Inflammatory macrophage treated with lipopolysaccharide for 1 hour (primary cell): ENCODE results near the gene GCK.
"Not testable (repeated sequence)": the region's sequence is repeated elsewhere in the genome, so short reads cannot be mapped to it uniquely, and the experiment has no call there.

ENCODE experiments used
- DNase-seq, 2 donors: peaks; one replicate each; pipeline ENCODE4 v3.0.0-alpha.2; 2020 to 2022

Gene GCK

DNA sequence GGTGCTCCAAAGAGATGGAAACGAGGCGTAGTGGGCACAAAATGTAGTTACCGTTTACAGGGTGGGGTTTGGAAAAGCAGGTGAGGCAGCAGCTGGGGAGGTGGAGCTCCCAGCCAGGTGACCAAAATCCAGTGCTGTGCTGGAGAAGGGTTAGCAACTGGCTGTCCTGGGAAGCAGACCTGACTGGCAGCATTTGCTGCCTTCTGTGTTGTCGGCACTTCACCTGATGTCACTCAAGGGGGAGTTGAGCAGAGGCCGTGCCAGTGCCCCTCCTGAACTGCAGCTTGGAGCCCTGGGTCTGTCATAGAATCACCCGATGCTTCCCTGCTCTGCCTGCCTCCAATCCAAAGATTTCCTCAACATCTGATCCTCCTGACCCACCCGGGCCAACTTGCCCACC lies 12.8 kb downstream of the GCK start:
- no peak for DNase-seq

DNA sequence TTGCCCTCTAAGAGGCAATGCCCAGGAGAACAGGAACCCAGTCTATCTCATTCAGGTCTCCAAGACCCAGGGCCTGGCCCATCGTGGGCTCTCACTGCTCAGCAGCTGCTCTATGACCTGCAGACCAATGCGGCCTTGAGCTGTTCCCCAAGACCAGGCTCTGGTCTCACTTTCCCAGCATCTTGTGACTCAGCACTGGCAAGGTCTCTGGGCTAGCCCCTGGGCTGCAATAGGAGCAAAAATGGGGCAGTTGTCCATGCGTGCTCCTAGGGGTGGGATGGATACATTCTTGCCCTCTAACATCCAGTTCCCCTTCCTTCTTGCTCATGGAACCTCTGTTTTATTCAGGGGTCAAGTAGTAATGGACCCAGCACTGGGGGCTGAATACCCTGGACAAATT lies 13.5 kb downstream of the GCK start:
- no peak for DNase-seq

DNA sequence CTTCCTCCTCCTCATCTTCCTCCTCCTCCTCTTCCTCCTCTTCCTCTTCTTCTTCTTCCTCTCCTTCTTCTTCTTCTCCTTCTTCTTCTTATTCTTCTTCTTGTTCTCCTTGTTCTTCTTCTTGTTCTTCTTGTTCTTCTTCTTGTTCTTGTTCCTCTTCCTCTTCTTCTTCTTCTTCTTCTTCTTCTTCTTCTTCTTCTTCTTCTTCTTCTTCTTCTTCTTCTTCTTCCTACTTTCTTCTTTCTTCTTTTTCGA lies 14.6 kb downstream of the GCK start:
- not testable (repeated sequence) for DNase-seq

DNA sequence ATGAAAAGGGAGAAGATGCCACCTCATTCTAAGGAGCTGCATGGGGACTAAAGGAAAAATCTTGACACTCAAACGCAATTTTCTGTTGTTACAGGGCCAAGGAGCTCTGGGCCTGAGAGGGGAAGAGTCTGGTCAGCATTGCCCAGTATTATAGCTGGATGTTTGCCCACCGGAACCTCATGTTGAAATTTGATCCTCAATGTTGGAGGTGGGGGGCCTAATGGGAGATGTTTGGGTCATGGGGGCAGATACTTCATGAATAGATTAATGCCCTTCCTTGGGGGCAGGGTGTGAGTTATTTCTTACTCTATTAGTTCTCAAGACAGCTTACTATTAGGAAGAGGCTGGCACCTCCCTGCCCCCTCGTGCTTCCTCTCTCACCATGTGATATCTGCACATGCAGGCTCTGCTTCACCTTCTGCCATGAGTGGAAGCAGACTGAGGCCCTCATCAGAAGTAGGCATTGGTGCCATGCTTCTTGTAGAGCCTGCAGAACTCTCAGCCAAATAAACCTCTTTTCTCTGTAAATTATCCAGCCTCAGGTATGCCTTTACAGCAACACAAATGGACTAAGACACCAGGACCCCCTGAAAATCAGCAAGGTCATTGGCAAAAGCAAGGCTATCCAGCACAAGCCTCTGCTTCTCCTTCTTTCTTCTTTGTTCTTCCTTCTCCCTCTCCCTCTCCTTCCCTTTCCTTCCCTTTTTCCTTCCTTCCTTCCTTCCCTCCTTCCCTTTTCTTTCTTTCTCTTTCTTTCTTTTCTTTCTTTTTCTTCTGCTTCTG lies 15.1 kb downstream of the GCK start:
- no peak for DNase-seq

DNA sequence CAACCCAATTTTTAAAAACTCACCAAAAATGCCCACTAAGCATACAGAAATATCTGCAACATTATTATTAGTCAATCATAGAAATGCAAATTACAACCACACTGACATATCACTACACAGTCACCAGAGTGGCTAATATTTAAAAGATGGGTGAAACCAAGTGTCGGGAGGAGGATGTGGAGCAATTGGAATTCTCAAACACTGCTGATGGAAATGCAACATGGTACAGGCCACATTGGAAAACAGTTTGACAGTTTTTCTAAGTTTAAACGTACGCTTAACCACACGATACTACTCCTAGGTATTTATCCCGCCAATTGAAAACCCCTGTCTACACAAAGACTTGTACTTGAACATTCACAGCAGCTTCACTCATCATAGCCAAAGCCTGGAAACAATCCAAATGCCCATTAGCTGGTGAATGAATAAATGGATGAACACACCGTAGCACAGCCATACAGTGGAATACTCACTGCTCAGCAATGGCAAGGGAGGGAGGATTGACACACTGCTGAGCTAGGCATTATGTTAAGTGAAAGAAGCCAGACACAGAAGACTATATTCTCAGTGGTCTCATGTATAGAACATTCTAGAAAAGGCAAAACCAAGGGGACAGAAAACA lies 16.3 kb downstream of the GCK start:
- DNase-seq = no peak

DNA sequence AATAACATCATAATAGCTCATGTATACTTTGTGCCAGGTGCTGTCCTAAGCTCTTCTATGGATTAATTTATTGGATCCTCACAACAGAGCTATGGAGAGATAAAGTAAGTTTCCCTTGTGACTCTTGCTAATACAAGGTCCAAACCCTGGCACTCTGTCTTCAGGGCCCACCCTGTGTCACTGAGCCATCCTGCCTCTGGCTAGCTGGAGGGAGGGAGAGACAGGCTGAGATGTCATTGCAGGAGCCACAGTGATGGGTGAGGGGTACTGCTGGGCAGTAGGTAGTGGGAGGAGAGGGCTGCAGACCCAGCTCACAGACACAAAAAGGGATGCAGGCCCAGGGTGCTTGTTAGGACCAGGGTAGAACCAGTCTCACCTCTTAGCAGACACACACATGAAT lies 16.9 kb downstream of the GCK start:
- DNase-seq = no peak

DNA sequence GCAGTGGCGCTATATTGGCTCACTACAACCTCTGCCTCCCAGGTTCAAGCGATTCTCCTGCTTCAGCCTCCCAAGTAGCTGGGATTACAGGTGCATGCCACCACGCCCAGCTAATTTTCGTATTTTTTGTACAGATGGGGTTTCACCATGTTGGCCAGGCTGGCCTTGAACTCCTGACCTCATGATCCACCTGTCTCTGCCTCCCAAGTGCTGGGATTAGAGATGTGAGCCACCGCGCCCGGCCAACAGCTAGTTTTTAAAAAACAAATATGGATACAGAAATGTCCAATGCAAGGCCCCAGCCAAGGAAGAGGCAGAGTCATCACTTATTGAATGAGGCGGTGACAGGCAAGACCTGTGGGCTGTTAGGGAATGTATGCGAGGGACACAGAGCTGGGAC lies 17.3 kb downstream of the GCK start:
- not testable (repeated sequence) for DNase-seq

DNA sequence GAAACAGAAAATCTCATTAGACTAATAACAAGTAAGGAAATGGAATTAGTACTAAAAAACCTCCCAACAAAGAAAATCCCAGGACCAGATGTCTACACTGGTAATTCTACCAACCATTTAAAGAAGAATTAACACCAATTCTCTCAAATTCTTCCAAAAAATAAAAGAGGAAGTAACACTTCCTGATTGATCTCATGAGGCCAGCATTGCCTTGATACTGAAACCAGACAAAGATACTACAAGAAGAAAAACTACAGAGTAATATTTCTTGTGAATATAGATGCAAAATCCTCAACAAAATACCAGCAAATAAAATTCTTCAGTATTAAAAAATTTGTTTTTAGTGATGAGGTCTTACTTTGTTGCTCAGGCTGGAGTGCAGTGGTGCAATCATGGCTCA lies 21.3 kb downstream of the GCK start:
- DNase-seq = peak; percentile 24 to 27

DNA sequence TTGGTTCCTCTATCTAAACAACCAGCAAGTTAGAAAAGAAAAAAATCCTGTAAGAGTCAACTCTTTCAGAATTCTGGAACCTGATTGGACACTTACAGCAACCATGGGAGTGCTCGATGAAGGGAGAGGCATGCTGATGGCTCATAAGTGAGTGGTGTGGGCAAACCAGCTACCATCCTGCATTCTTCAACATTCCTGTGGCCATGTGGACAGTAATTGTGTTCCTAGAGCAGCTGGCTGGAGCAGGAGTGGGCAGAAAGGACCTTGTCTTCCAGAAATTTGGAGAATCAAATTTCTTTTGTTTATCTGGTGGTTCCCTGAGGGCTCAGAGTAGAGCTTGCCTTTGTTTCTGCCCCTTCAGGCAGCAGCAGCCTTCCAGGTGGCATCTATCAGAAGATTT lies 25.6 kb downstream of the GCK start:
- DNase-seq = no peak

DNA sequence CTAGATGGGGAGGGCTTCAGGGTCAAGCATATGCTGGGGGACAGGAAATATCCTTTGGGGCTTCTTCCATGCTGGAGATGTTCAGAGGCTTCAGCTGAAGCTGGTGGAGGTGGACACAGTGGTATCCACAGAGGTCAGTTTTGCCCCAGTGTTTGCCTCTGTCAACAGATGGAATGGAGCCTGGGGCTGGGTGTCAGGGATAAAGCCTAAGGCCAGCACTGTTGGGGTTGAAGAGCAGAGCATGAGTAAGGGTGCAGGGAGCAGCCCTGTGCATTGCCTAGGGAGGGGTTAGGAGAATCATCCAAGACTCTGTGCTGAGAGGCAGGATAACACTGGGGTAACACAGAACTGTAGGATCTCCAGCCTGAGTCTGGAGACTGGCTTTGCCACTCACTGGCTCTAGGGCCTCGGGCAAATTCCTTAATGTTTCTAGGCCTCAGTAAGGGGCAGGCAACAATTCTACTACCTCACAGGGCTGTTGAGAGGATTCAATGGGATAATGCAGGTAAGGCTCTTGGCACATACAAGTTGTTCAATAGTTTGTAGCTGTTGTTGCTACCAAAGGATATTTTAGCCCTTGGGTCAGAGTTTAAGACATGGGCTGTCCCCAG lies 26.3 kb downstream of the GCK start:
- no peak for DNase-seq

DNA sequence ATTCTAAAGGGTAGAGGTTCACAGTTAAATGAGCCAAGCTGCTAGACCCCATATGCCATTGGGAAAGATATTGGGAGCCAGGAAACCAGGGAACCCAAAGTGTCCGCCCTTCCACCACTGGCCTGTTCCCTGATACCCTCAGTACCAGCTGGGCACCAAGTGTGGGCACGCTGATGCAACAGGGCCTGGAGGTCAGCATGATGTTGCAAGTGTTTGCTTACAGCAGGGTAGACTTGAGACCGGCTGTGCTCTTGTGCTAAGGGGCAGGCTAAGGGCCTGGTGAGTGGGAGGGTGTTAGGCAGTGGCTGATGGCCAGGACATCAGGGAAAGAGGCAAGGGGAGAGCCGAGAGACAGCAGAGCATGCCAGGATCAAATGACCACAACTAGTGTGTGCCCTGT lies 27.1 kb downstream of the GCK start:
- no peak for DNase-seq

DNA sequence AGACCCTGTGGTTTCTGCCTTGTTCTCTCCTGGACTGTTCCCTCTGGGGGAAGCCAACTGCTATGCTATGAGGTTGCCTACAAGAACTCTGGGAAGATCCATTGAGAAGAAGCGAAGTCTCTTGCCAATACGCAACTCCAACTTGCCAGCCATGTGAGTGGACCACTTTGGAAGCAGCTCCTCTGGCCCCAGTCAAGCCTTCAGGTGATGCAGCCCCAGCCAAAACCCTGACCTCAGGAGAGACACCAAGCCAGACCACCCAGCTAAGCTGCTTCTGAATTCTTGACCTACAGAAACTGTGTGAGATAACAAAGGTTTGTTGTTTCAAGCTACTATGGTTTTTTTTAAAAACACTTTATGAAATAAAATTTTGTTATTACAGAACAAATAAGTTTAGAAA lies 27.9 kb downstream of the GCK start:
- no peak for DNase-seq

DNA sequence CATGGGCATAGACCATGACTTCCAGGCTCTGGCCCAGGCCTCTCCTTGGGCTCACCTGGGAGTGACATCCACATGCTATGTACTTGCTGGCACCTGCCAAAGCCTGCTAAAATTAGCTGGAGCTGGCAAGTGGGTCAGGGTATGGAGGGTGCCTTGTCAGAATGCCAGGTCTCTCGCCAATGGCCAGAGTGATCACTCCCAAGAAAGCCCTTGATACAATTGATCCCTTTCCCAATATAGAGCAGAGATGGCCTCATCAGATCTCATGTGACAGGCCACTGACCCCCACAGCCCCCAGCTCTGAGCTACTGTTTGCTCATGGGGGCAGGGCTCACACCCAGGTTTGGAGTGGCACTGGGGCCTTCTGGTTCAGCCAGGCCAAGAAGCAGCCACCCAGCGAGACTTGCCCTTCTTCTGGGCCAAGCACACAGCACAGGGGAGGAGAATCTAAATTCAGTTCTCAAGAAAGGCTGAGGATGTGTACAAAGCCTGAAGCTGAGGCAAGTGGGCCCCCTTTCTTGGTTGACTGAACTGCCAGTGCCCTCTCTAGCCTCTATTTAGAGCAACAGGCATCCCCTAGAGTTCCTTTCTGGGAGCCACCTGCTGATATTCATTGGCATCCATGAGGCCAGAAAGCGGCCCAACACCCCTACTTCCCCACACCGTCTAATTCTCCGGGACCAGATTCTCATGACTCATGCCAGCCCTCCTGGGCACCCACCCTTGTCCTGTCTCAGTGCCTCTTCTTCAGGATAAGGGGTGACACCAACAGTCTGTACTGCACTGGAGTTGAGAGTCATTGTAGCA lies 29.2 kb downstream of the GCK start:
- DNase-seq = no peak

DNA sequence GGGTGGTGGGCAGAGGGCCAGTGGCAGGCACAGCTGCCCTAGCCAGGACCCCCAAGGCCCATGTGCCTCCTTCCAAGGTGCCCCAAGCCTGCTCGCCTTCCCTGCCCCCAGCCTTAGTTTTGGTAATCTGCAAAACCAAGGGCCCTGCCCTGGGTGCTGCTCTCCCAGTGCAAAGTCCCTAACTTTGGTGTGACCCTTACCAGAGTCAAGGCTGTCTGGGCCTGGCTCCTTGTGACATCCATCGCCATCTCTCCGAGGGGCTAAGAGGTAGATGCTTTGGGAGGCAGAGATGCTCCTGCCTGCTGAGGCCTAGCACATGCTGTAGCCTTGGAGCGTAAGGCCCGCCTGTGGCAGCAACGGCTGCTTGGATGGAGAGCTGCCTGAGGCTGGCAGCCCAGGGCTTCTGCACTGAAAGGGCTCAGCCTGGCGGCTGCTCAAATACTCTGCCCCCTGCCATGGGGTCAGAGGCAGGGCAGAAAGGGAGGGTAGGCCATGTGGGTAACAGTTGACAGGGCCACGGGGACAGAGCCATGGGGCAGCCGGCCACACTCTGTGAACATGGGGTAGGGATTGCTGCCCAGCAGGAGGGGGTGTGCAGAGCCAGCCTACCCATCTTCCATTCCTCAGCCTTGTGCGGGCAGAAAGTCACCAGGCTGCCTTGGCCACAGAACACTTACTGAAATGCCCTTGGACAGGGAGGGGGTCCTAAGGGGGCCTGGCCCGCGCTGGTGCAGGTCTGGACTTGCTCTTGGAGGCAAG lies 30.2 kb downstream of the GCK start:
- no peak for DNase-seq

DNA sequence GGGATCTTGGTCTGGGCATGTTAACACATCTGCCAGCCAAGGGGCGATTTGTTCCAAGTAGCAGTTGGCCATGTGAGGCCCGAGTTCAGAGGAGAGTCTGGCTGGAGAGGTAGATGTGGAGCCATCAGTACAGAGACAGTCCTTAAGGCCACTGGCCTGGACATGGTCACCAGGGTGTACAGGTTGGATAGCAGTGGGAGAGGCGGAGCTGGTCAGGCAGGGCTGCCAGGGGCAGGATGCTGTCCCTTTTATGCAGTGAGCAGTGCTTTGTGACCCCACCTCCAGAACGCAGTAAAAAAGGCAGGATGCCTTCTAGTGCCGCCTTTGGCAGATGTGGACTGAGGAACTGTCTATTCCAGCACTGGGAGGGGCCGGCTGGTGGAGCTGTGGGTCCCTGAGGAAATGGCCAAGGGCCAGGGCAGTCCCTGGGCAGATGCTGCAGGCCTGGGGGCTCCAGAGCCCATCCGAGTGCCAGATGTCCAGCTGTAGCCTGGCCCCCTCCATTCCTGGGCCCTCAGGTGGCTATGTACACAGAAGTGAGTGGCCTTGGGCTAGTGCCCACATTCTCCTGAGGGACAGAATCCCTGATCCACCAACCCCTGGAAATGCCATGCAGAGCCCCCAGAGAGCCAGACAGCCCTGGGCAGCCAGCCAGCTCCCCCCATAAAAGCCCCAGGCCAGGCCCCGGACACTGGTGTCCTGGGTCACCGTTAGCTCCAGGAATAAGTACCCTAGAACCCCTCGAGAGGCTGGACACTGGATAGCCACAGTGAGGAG lies 31.0 kb downstream of the GCK start:
- DNase-seq = no peak

DNA sequence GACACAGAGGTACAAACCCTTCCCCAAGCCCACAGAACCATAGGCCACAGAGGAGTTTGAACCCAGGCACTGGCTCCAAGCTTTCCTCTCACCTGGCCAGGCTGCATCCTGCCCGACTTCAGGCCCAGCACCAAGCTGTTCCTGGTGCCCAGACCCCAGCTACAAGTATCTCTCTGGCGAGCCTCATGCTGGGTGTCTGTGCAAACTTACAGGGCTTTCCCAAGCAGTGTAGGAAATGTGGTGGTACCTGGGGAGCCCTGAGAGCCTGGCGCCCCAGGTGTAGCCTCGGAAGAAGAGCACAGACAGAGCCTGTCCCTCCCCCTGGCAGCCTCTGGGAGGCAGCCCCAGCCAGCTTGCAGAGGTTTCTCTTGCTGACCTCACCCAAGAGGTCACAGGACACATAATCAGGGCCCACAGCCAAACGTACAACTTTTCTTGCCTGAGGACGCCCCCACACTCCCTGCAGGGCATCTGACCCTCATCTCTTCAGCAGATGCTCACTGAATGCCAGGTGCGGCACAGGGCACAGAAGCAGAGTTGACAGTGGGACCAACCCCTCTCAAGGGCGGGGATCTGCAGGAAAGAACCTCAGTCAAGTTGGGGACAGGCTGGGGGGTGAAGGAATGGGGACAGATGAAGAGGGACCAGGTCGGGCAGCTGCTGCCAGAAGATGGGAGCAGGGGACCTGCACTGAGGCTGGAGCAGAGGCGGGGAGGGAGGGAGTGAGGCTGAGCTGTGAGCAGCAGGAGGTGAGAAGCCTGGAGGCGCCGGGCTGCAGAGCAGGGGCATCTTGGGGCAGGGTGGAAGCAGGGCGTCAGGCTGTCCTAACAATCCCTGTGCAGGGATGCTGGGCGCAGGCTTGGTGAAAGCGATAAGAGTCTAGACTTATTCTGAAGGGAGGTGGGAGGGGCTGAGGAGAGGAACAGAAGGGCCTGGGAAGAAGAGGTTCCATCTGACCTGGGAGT lies 31.8 kb downstream of the GCK start:
- DNase-seq = no peak

DNA sequence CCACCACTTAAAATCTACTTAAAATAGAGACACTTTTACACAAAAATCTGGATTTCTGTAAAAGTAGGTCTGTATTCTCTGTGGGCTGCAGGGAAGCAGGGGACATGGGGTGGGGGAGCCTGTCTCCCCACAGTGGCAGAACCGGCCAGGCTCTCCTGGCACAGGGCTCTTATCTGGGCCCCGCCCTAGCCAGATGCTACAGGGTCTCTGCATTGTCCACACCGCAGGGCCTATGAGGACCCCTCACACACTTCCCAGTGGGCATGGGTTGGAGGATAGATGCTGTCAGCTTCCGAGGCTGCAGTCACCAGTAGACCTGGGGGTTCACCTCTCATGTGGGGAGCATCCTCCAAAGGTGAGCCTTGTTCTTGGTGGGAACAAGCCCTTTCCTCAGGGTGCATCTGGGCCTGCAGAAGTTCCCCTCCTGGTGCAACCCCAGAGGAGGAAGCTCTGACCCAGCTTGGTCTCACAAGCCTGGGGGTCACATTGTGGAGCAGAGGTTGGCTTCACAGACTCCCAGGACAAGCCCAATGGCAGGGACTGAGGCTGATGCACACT lies 32.7 kb downstream of the GCK start:
- DNase-seq = no peak

DNA sequence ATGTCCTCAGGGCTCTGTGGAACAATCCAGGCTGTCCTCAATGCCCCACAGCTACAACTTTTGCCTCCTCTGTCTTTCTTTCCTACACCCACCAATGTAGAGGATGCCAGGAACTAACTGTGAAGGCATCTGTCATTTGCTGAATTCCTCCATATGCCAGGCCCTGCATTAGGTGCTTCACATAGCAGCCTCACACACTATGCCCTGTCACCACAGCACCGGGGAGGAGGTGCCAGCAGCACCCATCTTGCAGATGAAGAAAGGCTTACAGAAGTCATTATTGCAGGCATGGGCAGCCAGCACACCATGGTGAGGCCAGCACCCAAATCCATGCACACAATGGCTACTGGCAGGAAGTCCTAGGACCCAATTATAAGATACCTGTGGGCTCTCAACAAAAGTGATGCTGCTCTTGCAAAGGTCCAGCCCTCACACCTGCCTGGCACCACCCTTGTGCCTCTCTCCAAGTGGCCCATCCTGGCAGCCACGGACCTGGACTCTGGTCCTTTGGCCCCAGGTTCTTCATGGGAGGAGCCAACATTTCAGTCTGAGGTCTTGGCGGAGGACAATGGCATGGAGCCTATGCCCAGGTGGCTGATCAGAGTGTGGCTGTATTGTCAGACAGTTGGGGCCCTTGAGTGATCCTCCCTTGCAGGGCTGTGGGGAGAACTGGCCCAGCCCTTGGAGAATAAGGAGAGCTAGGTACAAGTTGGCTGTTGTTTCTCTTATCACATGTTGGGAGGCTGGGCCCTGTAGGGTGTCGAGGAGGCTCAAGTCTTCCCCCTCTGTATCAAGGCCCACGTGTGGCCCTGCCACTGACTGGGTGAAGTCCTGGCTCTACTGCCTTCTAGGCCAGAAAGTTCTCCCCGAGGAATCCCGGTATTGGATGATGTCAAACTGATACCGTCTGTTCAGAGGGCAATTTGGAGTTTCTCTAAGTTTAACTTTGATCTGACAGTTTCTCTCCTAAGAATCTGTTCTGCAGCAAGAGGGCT lies 33.8 kb downstream of the GCK start:
- DNase-seq = no peak

DNA sequence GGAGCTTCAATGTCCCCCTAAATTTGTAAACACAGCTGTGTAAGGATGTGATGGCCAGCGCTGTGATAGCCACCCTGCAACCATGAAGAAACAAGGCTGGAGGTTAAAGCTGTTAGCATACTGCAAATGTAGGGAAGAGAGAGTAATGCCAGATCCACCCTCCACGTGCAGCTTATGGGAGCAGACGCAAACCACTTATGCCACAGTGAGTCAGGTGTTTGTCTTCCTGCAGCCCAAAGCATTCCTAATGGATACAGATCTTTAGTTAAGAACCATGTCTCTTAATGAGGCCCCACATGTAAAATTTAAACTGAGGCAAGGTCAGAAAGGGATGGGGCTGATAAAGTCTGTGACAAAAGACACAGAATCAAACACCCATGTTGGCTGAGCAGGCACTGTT lies 34.5 kb downstream of the GCK start:
- no peak for DNase-seq
